Measurements from ENCODE around the gene HCN2. TPM values are rescaled to one million over a fixed set of nuclear protein-coding genes. Genes with fewer than 3 reads are reported as not detected.

The HCN2 gene
- total RNA-seq, 3 donors from 2014 or later: under 0.01 to 0.44 TPM; not detected in 1

DNA sequence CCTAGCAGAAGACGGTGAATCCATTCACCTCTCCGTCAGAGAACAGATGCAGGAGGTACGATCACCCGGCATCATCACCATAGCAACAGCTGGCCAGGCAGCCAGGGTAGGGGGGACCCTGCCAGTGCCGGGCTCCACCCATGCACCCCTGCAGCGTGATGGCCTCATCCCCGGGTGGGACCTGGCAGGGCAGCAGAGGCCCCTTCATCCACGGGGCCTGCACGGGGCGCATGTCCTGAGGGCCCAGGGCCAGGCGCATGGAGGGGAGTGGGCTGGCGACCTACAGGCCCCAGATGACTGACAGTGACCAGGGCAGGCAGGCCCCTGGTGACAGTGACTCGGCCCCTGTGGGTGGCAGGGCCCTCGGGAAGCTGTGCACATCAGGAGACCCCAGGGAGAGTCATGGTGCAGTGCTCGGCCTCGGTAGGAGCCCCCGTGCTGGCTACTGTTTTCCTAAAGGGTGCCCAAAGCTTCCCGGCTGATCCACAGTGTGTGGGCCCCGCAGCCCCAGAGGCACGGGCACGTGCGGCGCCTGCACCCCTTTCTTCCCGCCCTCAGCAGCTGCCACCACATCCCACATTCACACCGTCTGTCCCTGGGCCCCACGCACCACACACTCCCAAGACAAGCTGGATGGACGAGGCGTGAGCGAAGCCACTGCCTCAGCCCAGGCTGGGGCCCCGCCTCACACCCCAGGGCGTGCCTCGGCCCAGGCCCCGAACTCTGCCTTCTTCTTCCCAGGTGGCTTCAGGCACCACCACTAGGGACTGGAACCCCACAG lies 68.6 kb downstream of the HCN2 start:
- Histone ChIP-seq H3K27ac (peak overlapping the region; percentile 89 to 97), H3K9me3 (no peaks in the 10 kb centered on the region), H3K36me3 (no peaks in the 10 kb centered on the region), H3K4me1 (peaks cover 12 to 22% of the 10 kb centered on the region in 2 donors), H3K4me3 (peak overlapping the region in 1 of 3 donors; percentile 81), H3K27me3 (no peaks in the 10 kb centered on the region)
- no peak for TF ChIP-seq POLR2A (IDR thresholded peaks at IDR 0.05)
- TF ChIP-seq POLR2AphosphoS5 (IDR thresholded peaks at IDR 0.05): no peak
- TF ChIP-seq, protein P1, sequence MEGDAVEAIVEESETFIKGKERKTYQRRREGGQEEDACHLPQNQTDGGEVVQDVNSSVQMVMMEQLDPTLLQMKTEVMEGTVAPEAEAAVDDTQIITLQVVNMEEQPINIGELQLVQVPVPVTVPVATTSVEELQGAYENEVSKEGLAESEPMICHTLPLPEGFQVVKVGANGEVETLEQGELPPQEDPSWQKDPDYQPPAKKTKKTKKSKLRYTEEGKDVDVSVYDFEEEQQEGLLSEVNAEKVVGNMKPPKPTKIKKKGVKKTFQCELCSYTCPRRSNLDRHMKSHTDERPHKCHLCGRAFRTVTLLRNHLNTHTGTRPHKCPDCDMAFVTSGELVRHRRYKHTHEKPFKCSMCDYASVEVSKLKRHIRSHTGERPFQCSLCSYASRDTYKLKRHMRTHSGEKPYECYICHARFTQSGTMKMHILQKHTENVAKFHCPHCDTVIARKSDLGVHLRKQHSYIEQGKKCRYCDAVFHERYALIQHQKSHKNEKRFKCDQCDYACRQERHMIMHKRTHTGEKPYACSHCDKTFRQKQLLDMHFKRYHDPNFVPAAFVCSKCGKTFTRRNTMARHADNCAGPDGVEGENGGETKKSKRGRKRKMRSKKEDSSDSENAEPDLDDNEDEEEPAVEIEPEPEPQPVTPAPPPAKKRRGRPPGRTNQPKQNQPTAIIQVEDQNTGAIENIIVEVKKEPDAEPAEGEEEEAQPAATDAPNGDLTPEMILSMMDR (IDR thresholded peaks at IDR 0.05): no peak
- intact Hi-C loops (cut with DNase I; ENCODE audit: low total_unique reads): no loop called here
- no peak for DNase-seq (ENCODE audit: low spot score in 2 of 2)

DNA sequence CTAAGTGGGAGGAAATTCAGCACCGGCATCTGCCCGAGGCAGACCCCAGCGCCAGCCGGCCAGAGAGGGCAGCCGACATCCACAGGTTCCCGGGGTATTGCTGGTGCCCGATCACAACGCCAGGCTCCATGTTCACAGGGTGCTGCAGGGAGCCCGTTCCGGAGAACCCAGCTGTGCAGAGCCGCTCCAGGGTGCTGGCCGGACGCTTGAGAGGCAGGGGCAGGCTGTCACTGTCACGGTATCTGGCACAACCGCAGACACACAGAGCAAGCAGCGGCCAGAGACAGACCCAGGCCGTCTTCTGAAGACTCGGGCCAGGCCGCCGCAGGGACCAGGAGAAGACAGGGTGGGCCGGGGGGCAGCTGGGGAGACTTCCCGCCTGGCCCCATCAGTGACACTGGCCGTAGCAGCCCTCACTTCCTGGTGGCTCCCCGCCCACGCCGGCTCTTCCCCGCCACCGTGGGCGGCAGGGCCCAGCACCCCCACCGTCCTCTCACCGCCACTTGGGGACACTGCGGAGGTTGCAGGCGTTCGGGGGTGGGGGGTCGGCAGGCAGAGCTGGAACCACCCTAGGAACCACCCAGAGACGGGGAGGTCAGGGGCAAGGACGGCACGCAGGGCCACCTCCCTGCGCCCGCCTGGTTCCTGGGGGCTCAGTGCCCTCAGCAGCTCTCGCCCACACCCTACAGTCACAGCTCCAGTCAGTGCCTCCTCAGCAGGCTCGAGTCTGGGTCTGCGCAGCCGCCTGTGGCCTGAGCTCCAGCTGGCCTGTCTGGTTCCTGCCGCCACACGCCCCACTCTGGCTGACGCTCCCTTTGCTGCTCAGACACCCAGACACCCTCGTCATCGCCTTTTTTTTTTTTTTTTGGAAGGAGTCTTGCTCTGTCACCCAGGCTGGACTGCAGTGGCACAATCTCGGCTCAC lies 69.5 kb downstream of the HCN2 start:
- H3K36me3 ChIP-seq: no peaks in the 10 kb centered on the region
- TF ChIP-seq POLR2A (IDR thresholded peaks at IDR 0.05): no peak
- TF ChIP-seq, protein P1 (IDR thresholded peaks at IDR 0.05): no peak
- TF ChIP-seq POLR2AphosphoS5 (IDR thresholded peaks at IDR 0.05): no peak
- intact Hi-C loops (cut with DNase I; ENCODE audit: low total_unique reads): no loop called here
- H3K4me3 ChIP-seq: peak overlapping the region in 2 of 3 donors; percentile 24 to 81
- no peaks in the 10 kb centered on the region for H3K9me3 ChIP-seq
- H3K27me3 ChIP-seq: no peaks in the 10 kb centered on the region
- H3K27ac ChIP-seq: peak overlapping the region; percentile 89 to 97
- DNase-seq (ENCODE audit: low spot score in 2 of 2): peak in 1 of 2 donors; percentile 76
- peaks cover 18 to 27% of the 10 kb centered on the region in 2 donors for H3K4me1 ChIP-seq

DNA sequence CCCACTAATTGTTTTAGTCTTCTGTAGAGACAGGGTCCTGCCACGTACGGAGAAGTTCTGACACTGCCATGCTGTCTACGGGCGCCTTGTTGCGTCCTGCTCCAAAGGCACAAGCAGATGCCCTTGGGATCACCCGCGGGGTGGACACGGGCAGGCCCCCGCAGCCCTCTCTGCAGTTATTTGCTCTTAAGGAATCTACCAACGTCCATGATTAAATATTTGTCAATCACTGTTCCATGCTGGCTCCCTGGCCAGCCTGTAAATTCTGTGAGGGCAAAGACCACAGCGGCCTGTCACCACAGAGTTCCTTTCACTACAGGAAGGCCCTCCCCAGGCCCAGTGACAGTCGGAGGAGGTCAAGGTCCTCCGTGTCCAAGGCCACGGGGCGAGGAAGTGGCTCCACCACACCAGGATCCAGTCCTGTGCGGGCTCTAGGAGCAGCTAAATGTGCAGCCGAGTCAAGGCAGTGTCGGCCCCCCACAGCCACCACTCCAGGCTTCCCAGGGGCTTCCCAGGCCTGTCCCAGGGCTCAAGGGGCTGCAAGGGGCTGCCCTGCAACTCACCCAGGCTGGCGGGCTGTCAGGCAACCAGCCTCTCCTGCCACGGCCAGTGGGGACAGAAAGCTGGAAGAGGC lies 71.2 kb downstream of the HCN2 start:
- intact Hi-C loops (cut with DNase I; ENCODE audit: low total_unique reads): loop anchor here (5.0 kb wide), 1 partner anchor 66 kb away; no protein-coding TSS in a partner anchor

DNA sequence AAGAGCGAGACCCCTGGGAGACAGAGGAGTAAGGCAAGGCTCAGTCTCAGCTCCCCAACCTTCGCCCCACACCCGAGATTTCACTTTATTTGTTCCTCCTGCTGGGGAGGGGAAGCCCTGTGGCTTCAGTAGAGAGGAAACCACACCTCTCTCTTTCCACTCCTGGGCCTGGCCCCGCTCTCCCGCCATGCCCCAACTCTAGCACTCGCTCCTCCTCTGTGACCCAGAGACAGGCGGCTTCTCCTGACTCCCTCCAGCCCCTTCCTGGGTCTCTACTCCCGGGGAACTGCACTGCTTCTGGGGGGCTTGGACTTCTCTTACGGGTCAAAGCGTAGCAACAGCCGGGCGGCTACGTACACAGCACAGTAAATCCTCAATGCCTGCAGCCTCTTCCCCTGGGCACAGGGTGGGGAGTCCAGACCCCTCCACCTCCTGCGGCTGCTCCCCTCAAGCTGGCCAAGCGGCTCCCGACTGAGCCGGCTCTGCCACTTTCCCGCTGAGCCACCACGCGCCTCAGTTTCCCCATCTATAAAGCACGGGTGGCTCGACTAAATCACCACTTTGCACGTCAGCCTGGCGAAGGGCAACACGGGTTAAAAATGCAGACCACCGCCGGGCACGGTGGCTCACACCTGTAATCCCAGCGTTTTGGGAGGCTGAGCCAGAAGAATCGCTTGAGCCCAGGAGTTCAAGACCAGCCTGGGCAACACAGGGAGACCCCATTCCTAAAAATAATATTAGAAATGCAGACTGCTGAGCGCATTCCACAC lies 71.9 kb downstream of the HCN2 start:
- peaks cover 18 to 33% of the 10 kb centered on the region in 2 donors for H3K4me1 ChIP-seq

More for the DNA sequence above, 71.2 kb downstream of the HCN2 start:
- Histone ChIP-seq H3K27me3 (no peaks in the 10 kb centered on the region), H3K4me3 (peak overlapping the region; percentile 81 to 90 (median 83)), H3K36me3 (no peaks in the 10 kb centered on the region), H3K27ac (peak overlapping the region; percentile 89 to 97), H3K9me3 (no peaks in the 10 kb centered on the region), H3K4me1 (peaks cover 18 to 33% of the 10 kb centered on the region in 2 donors)
- no peak for DNase-seq (ENCODE audit: low spot score in 2 of 2)
- TF ChIP-seq, protein P1 (IDR thresholded peaks at IDR 0.05): no peak
- TF ChIP-seq POLR2A (IDR thresholded peaks at IDR 0.05) (no peak), POLR2AphosphoS5 (IDR thresholded peaks at IDR 0.05) (no peak)

More for the DNA sequence above, 71.9 kb downstream of the HCN2 start:
- H3K36me3 ChIP-seq: no peaks in the 10 kb centered on the region
- TF ChIP-seq POLR2A (IDR thresholded peaks at IDR 0.05) (no peak), POLR2AphosphoS5 (IDR thresholded peaks at IDR 0.05) (no peak)
- TF ChIP-seq, protein P1 (IDR thresholded peaks at IDR 0.05): no peak
- DNase-seq (ENCODE audit: low spot score in 2 of 2): no peak
- H3K9me3 ChIP-seq: no peaks in the 10 kb centered on the region
- intact Hi-C loops (cut with DNase I; ENCODE audit: low total_unique reads): loop anchor here (5.0 kb wide), 1 partner anchor 66 kb away; no protein-coding TSS in a partner anchor
- peak overlapping the region; percentile 81 to 90 (median 83) for H3K4me3 ChIP-seq
- no peaks in the 10 kb centered on the region for H3K27me3 ChIP-seq
- peak overlapping the region; percentile 89 to 97 for H3K27ac ChIP-seq

Data from breast epithelium (tissue), 4 donors.